Natural killer cell (primary cell): ENCODE data around the gene TMBIM1. TPM values are rescaled to one million over a fixed set of nuclear protein-coding genes. Genes with fewer than 3 reads are reported as not detected.
A peak's percentile ranks its signal among the peaks of the same experiment; 100 is the strongest.

ENCODE experiments used
- ATAC-seq, 3 donors: fragments of 150-1000 bp in 2 of 3; fragments of 200-7000 bp in 1 of 3; cut with Tn5 transposase; 1 replicate in 1 of 3; 2 replicates in 2 of 3; pipeline ENCODE4 v1.10.0; 2021; ENCODE audit warnings: mild to moderate bottlenecking in 2 of 3, moderate library complexity in 2 of 3
- DNase-seq, 2 donors: peaks; one replicate each; pipeline versions ENCODE4 v3.0.0 to v3.0.0-alpha.2; 2013 to 2021; ENCODE audit warnings: mixed read lengths in 1 of 2
- H3K27ac ChIP-seq: one replicate; pipeline ENCODE4 v1.5.1; 2013; ENCODE audit warnings: mild to moderate bottlenecking, low read length
- H3K27me3 ChIP-seq: one replicate; pipeline ENCODE4 v1.6.1; 2013; ENCODE audit warnings: low read length; ENCODE audit not compliant: control insufficient read depth, insufficient read depth
- H3K36me3 ChIP-seq: one replicate; pipeline ENCODE4 v1.6.1; 2013; ENCODE audit warnings: low read length; ENCODE audit not compliant: control insufficient read depth, insufficient read depth
- H3K4me1 ChIP-seq: one replicate; pipeline ENCODE4 v1.6.1; 2013; ENCODE audit warnings: low read length; ENCODE audit not compliant: control insufficient read depth, insufficient read depth
- H3K4me3 ChIP-seq: one replicate; pipeline ENCODE4 v1.5.1; 2013; ENCODE audit warnings: low read length
- H3K9me3 ChIP-seq: one replicate; pipeline ENCODE4 v1.6.1; 2013; ENCODE audit warnings: low read length; ENCODE audit not compliant: control insufficient read depth, insufficient read depth
- H3K27ac Mint-ChIP-seq, 2 donors: one replicate each; pipeline ENCODE4 v1.8.0; 2022; ENCODE audit warnings: mild to moderate bottlenecking in 2 of 2, mixed read lengths in 2 of 2, moderate library complexity in 1 of 2
- H3K27me3 Mint-ChIP-seq, 2 donors: one replicate each; pipeline ENCODE4 v1.8.0; 2022; ENCODE audit warnings: low read depth in 2 of 2, mixed read lengths in 2 of 2
- H3K36me3 Mint-ChIP-seq: one replicate; pipeline ENCODE4 v1.8.0; 2022; ENCODE audit warnings: mixed read lengths
- H3K4me1 Mint-ChIP-seq, 2 donors: one replicate each; pipeline ENCODE4 v1.8.0; 2022; ENCODE audit warnings: mixed read lengths in 2 of 2
- H3K4me3 Mint-ChIP-seq: one replicate; pipeline ENCODE4 v1.8.0; 2022; ENCODE audit warnings: mild to moderate bottlenecking, moderate library complexity, mixed read lengths
- H3K9me3 Mint-ChIP-seq, 2 donors: one replicate each; pipeline ENCODE4 v1.8.0; 2022; ENCODE audit warnings: mixed read lengths in 2 of 2
- CTCF ChIP-seq: fragments of 200-600 bp; IDR thresholded peaks from one replicate; pipeline ENCODE4 v1.8.0; 2022; ENCODE audit warnings: antibody characterized with exemption
- WGBS: methylation state at CpG from one replicate; pipeline ENCODE4 v1.1.7; 2013; ENCODE audit warnings: missing lambda C conversion rate; ENCODE audit not compliant: insufficient coverage; 5-methylcytosine and 5-hydroxymethylcytosine counted together
- intact Hi-C: fragments of 100-400 bp; cut with micrococcal nuclease; formaldehyde crosslinking; loops from one replicate; pipeline ENCODE4 v1.14.2; 2022
- total RNA-seq, 4 donors: library from RNA; stranded (reverse); fragments of 120-200 nt in 1 of 4; gene quantifications; one replicate each; pipeline versions ENCODE4 v1.2.3 to v1.2.4, GENCODE V29; 2013 to 2022

TMBIM1 gene
- total RNA-seq, 3 donors from 2014 or later (not counting 1 experiment from before 2014, with no cell fraction given), result 84.9 to 107 (median 95.1) TPM

DNA sequence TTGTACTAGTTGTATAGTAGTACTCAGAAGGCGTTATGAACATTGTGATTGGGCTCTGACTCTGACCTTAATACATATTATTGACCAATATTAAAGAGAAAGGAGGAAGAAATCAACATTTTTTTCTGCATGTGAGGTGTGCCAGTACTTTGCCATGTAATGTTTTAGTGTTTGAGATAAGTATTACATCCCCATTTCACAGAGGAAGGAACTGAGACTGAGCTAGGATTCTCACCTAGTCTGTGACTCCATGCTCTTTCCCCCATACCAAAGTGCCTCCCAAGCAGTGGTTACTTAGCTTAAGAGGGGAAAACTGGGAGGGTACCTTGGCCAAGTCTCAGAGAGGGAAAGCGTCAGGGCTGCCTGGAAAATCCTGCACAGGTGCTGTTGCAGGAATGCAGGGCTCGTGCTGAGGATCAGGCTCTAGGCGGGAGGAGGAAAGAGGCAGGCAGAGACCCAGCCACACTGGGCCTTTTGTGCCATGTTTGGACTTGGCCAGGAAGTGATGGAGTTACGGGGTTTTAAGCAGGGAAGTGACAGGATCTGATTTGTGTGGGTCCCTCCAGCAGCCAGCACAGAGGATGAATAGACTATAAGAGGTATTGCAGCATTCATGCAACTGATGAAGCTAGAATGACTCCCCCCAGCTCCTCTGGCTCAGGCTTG is 20.3 kb downstream of the TMBIM1 start:
- H3K27me3 ChIP-seq, result no peaks in the 10 kb centered on the region
- TF ChIP-seq CTCF, result no peak
- peaks cover 34% of the 10 kb centered on the region for H3K4me1 ChIP-seq
- Mint-ChIP-seq H3K27ac (peak overlapping the region; percentile 84 to 88), H3K4me1 (peaks cover 34 to 54% of the 10 kb centered on the region in 2 donors), H3K9me3 (no peaks in the 10 kb centered on the region), H3K36me3 (peaks cover 4% of the 10 kb centered on the region), H3K27me3 (no peaks in the 10 kb centered on the region), H3K4me3 (peak overlapping the region; percentile 96)
- no peak for ATAC-seq
- intact Hi-C loops, result loop anchor here (1.0 to 10.0 kb wide), 4 partner anchors 84 to 583 kb away; partner anchors contain the start of genes CATIP and WNT6
- 73% methylated on average over 4 of the region's 5 CpGs for WGBS
- H3K9me3 ChIP-seq, result no peaks in the 10 kb centered on the region
- peak in 1 of 2 donors; percentile 23 for DNase-seq
- no peak overlapping the region for H3K4me3 ChIP-seq
- no peak overlapping the region for H3K27ac ChIP-seq
- peaks cover 43% of the 10 kb centered on the region for H3K36me3 ChIP-seq

DNA sequence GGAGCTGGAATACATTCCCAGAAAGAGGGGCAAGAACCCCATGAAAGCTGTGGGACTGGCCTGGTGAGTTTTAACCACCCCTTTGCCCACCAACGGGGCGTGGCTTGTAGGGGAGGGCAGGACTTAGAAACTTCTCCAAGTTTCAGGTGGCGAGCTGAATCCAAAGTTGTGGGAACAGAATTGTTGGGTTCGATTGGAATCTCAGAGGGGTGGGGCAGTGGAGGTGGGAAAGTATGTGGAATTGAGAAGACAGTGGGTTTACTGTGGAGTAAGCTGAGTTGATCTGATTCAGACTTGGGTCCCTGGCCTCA is 20.9 kb downstream of the TMBIM1 start:
- ATAC-seq (no peak), DNase-seq (no peak)
- intact Hi-C loops, result loop anchor here (10.0 kb wide), 1 partner anchor 583 kb away; the partner anchor contains the start of gene WNT6
- no peak for TF ChIP-seq CTCF
- Mint-ChIP-seq H3K9me3 (no peaks in the 10 kb centered on the region), H3K4me3 (peak overlapping the region; percentile 96), H3K27ac (peak overlapping the region; percentile 84 to 88), H3K27me3 (no peaks in the 10 kb centered on the region), H3K4me1 (peaks cover 31 to 56% of the 10 kb centered on the region in 2 donors), H3K36me3 (no peaks in the 10 kb centered on the region)
- H3K27me3 ChIP-seq, result no peaks in the 10 kb centered on the region
- H3K9me3 ChIP-seq, result no peaks in the 10 kb centered on the region
- 80% methylated on average over 4 of the region's 4 CpGs for WGBS
- peaks cover 34% of the 10 kb centered on the region for H3K4me1 ChIP-seq
- H3K36me3 ChIP-seq, result peaks cover 43% of the 10 kb centered on the region
- H3K27ac ChIP-seq, result no peak overlapping the region
- no peak overlapping the region for H3K4me3 ChIP-seq

- Histone ChIP-seq H3K4me1 (peaks cover 34% of the 10 kb centered on the region), H3K27me3 (no peaks in the 10 kb centered on the region), H3K27ac (peak overlapping the region; percentile 11), H3K9me3 (no peaks in the 10 kb centered on the region), H3K4me3 (peak overlapping the region; percentile 61), H3K36me3 (peaks cover 42% of the 10 kb centered on the region)
- peaks cover 31 to 56% of the 10 kb centered on the region in 2 donors for H3K4me1 Mint-ChIP-seq
- no peak for TF ChIP-seq CTCF
- H3K4me3 Mint-ChIP-seq, result peak overlapping the region; percentile 96
- intact Hi-C loops, result loop anchor here (1.0 to 10.0 kb wide), 7 partner anchors 15 to 584 kb away; partner anchors contain the start of genes CNOT9, CTDSP1, TMBIM1 and TTLL4
- H3K27me3 Mint-ChIP-seq, result no peaks in the 10 kb centered on the region
- H3K36me3 Mint-ChIP-seq, result no peaks in the 10 kb centered on the region
- peak overlapping the region; percentile 84 to 88 for H3K27ac Mint-ChIP-seq
- ATAC-seq, result no peak
- DNase-seq, result peak in 1 of 2 donors; percentile 24
- WGBS, result 9% methylated on average over 23 of the region's 23 CpGs
- no peaks in the 10 kb centered on the region for H3K9me3 Mint-ChIP-seq
These were observed 21.4 kb downstream of the TMBIM1 start for GRCh38 chr2:218270721-218271486.
